ENCODE data around the gene AARS1.

AARS1 gene

GRCh38 chr16:70255574-70255973 is 33.7 kb downstream of the AARS1 start:
- Histone ChIP-seq H3K36me3 (ENCODE audit: control insufficient read depth, low read length) (peaks cover 84% of the 10 kb centered on the region), H3K4me2 (ENCODE audit: low read length) (no peak overlapping the region), H3K27me3 (ENCODE audit: control insufficient read depth, low read length) (no peaks in the 10 kb centered on the region), H3K4me3 (ENCODE audit: low read length) (no peak overlapping the region), H3K9me3 (ENCODE audit: control insufficient read depth, insufficient read depth, low read length) (no peaks in the 10 kb centered on the region), H3K79me2 (ENCODE audit: control insufficient read depth, low read length) (peaks cover 8% of the 10 kb centered on the region), H3K27ac (ENCODE audit: low read depth, low read length) (no peak overlapping the region), H3K4me1 (ENCODE audit: control insufficient read depth, low read length) (no peaks in the 10 kb centered on the region), H3F3A (ENCODE audit: control insufficient read depth, insufficient read depth) (peaks cover 4% of the 10 kb centered on the region), H4K20me1 (ENCODE audit: control insufficient read depth, insufficient read depth, low read depth, low read length) (no peaks in the 10 kb centered on the region), H3K9me2 (replicated peaks; ENCODE audit: control insufficient read depth, low read length) (no peaks in the 10 kb centered on the region)
- TF ChIP-seq EZH2phosphoT487 (IDR thresholded peaks at IDR 0.05; ENCODE audit: borderline replicate concordance, low read length), result no peak
- TF ChIP-seq CTCF (IDR thresholded peaks at IDR 0.05; ENCODE audit: low read depth, low read length, poor library complexity, severe bottlenecking), result no peak

GRCh38 chr16:70254965-70255286 is 34.4 kb downstream of the AARS1 start:
- Histone ChIP-seq H3K79me2 (ENCODE audit: control insufficient read depth, low read length) (peaks cover 14% of the 10 kb centered on the region), H3K9me3 (ENCODE audit: control insufficient read depth, insufficient read depth, low read length) (no peaks in the 10 kb centered on the region), H3K9me2 (replicated peaks; ENCODE audit: control insufficient read depth, low read length) (no peaks in the 10 kb centered on the region), H3F3A (ENCODE audit: control insufficient read depth, insufficient read depth) (peaks cover 4% of the 10 kb centered on the region), H3K36me3 (ENCODE audit: control insufficient read depth, low read length) (peaks cover 81% of the 10 kb centered on the region), H3K27ac (ENCODE audit: low read depth, low read length) (no peak overlapping the region), H4K20me1 (ENCODE audit: control insufficient read depth, insufficient read depth, low read depth, low read length) (no peaks in the 10 kb centered on the region), H3K4me2 (ENCODE audit: low read length) (no peak overlapping the region), H3K27me3 (ENCODE audit: control insufficient read depth, low read length) (no peaks in the 10 kb centered on the region), H3K4me1 (ENCODE audit: control insufficient read depth, low read length) (peaks cover 3% of the 10 kb centered on the region; the same call in 1 of the 2 replicates), H3K4me3 (ENCODE audit: low read length) (no peak overlapping the region)
- no peak for TF ChIP-seq CTCF (IDR thresholded peaks at IDR 0.05; ENCODE audit: low read depth, low read length, poor library complexity, severe bottlenecking)
- TF ChIP-seq EZH2phosphoT487 (IDR thresholded peaks at IDR 0.05; ENCODE audit: borderline replicate concordance, low read length), result no peak

GRCh38 chr16:70254180-70254964 is 34.9 kb downstream of the AARS1 start:
- Histone ChIP-seq H3K36me3 (ENCODE audit: control insufficient read depth, low read length) (peaks cover 83% of the 10 kb centered on the region), H3K4me1 (ENCODE audit: control insufficient read depth, low read length) (peaks cover 7% of the 10 kb centered on the region), H3K9me3 (ENCODE audit: control insufficient read depth, insufficient read depth, low read length) (no peaks in the 10 kb centered on the region), H3K27me3 (ENCODE audit: control insufficient read depth, low read length) (no peaks in the 10 kb centered on the region), H3F3A (ENCODE audit: control insufficient read depth, insufficient read depth) (peaks cover 4% of the 10 kb centered on the region), H3K9me2 (replicated peaks; ENCODE audit: control insufficient read depth, low read length) (no peaks in the 10 kb centered on the region), H3K4me3 (ENCODE audit: low read length) (no peak overlapping the region), H3K4me2 (ENCODE audit: low read length) (no peak overlapping the region), H3K27ac (ENCODE audit: low read depth, low read length) (no peak overlapping the region), H4K20me1 (ENCODE audit: control insufficient read depth, insufficient read depth, low read depth, low read length) (peaks cover 3% of the 10 kb centered on the region), H3K79me2 (ENCODE audit: control insufficient read depth, low read length) (peaks cover 20% of the 10 kb centered on the region)
- TF ChIP-seq CTCF (IDR thresholded peaks at IDR 0.05; ENCODE audit: low read depth, low read length, poor library complexity, severe bottlenecking) (no peak), EZH2phosphoT487 (IDR thresholded peaks at IDR 0.05; ENCODE audit: borderline replicate concordance, low read length) (no peak)

Measured in DOHH2 (cell line).